Fibroblast of mammary gland (primary cell): ENCODE measurements around the gene INPP5D.

Experiments used
- DNase-seq: peaks from one replicate; pipeline ENCODE4 v3.0.0-alpha.2; 2010; ENCODE audit warnings: low read depth
- H3K4me3 ChIP-seq: 2 replicates; pipeline ENCODE4 v1.5.1; 2011; ENCODE audit warnings: low read depth, mild to moderate bottlenecking, low read length, moderate library complexity; ENCODE audit not compliant: control insufficient read depth
- TF ChIP-seq, protein P1 (sequence below): conservative IDR thresholded peaks from 2 replicates; pipeline ENCODE4 v1.5.1; 2011; ENCODE audit warnings: low read depth, low read length, inconsistent platforms; ENCODE audit not compliant: control insufficient read depth, insufficient read depth

The INPP5D gene

DNA sequence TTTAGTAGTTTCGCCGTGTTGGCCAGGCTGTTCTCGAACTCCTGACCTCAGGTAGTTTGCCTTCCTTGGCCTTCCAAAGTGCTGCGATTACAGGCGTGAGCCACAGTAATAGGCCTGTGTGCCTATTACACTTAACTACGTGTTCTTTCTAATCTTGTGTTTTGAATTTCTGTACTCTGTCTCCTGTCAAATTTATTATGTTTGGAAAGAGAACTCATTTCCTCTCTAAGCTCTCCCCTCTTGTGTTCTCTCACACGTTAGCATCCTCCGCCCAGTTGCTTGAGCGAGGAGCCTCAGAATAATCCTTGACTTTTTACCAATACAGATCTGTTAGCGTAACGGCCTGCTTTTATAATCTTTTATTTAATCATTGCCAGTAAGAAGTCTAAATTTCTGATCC lies 195.0 kb downstream of the INPP5D start:
- TF ChIP-seq, protein P1, sequence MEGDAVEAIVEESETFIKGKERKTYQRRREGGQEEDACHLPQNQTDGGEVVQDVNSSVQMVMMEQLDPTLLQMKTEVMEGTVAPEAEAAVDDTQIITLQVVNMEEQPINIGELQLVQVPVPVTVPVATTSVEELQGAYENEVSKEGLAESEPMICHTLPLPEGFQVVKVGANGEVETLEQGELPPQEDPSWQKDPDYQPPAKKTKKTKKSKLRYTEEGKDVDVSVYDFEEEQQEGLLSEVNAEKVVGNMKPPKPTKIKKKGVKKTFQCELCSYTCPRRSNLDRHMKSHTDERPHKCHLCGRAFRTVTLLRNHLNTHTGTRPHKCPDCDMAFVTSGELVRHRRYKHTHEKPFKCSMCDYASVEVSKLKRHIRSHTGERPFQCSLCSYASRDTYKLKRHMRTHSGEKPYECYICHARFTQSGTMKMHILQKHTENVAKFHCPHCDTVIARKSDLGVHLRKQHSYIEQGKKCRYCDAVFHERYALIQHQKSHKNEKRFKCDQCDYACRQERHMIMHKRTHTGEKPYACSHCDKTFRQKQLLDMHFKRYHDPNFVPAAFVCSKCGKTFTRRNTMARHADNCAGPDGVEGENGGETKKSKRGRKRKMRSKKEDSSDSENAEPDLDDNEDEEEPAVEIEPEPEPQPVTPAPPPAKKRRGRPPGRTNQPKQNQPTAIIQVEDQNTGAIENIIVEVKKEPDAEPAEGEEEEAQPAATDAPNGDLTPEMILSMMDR, result no peak
- no peak for DNase-seq
- no peak overlapping the region for H3K4me3 ChIP-seq

DNA sequence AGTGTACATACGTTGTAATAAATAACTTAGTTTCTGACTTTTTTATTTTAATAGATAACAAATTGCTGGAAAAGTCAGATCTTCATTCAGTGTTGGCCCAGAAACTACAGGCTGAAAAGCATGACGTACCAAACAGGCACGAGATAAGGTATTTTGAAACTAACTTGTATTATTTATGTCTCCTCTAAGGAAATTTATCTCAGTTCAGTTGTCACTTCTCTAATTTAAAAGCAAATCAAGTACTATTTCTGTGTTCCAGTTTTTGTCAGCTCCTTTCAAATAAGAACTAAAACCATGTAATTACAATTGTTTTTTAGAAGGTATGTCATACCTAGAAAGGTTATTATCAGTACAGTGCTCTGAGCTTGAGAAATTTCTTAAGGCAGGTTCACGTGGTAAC lies 195.9 kb downstream of the INPP5D start:
- no peak for DNase-seq
- TF ChIP-seq, protein P1, result no peak
- no peak overlapping the region for H3K4me3 ChIP-seq
